GM21526 (cell line): ENCODE measurements around the gene FATE1.

ENCODE experiments used
- ATAC-seq: cut with Tn5 transposase; IDR thresholded peaks from one replicate; pipeline ENCODE4 v1.9.1; 2021; ENCODE audit warnings: moderate library complexity; ENCODE audit not compliant: unreplicated experiment, low FRiP score

FATE1 gene

DNA sequence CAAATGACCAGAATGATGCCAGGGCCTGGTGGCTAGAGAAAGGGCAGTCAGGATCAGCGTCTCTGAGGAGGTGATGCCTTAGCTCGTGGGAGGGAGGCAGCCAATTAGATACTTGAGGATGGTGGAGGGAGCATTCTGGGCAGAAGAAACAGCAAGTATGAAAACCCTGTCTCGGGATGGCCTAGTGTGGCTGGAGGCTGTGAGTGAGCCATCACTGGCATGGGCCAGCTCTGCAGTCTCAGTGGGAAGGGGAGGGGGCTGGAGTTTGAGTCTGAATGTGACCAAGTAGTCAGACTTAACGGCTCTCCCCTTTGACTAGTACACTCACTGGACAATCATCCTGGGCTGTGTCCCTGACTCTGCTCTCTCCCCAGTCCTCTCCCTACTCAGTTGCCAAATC lies 25.8 kb downstream of the FATE1 start:
- no peak for ATAC-seq

DNA sequence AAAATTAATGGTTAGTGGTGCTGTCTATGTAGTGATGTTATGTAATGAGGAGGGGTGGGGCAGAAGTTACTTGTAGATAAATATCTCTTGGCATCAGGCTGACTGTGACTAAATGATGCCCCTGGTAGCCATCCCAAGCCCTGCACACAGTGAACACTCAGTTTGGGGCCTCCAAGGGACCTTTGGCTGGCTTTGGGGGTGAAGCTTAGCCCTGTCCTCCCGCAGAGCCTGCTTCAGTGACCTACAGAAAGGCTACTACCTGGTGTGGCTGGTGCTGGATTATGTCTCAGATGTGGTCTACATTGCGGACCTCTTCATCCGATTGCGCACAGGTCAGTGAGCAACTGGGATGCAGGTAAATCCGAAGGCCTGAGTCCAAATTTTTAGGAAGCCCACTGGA lies 26.5 kb downstream of the FATE1 start:
- no peak for ATAC-seq

DNA sequence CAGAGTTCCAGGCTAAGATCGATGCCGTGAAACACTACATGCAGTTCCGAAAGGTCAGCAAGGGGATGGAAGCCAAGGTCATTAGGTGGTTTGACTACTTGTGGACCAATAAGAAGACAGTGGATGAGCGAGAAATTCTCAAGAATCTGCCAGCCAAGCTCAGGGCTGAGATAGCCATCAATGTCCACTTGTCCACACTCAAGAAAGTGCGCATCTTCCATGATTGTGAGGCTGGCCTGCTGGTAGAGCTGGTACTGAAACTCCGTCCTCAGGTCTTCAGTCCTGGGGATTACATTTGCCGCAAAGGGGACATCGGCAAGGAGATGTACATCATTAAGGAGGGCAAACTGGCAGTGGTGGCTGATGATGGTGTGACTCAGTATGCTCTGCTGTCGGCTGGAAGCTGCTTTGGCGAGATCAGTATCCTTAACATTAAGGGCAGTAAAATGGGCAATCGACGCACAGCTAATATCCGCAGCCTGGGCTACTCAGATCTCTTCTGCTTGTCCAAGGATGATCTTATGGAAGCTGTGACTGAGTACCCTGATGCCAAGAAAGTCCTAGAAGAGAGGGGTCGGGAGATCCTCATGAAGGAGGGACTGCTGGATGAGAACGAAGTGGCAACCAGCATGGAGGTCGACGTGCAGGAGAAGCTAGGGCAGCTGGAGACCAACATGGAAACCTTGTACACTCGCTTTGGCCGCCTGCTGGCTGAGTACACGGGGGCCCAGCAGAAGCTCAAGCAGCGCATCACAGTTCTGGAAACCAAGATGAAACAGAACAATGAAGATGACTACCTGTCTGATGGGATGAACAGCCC lies 28.0 kb downstream of the FATE1 start:
- no peak for ATAC-seq

DNA sequence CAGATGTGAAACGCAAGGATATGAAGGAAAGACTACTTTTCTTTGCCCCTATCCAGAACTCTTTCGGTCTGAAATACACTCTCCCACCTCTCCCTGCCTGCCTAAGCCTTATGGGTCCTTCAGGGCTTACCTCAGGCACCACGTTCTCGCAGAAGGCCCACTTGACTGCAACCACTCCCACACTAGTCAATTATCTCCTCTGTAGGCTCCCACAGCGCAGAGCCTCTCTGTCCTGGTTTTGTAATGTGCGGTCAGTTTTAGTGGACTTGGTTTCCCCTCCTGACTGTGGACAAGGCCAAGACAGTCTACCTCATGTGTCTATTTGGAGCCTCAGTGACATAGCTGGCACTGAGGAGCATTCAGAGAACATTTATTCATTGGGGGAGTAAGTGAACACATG lies 29.8 kb downstream of the FATE1 start:
- no peak for ATAC-seq

DNA sequence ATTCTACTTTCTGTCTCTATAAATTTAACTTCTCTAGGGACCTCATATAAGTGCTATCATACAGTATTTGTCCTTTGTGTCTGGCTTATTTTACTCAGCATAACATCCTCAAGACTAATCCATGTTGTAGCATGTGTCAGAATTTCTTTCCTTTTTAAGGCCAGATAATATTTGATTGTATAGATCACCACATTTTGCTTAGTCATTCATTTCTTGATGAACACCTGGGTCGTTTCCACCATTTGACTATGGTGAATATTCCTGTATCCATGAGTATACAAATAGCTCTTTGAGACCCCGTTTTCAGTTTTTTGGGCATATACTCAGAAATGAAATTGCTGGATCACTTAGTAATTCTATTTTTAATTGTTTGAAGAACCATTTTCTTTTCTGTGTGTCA lies 30.7 kb downstream of the FATE1 start:
- no peak for ATAC-seq

DNA sequence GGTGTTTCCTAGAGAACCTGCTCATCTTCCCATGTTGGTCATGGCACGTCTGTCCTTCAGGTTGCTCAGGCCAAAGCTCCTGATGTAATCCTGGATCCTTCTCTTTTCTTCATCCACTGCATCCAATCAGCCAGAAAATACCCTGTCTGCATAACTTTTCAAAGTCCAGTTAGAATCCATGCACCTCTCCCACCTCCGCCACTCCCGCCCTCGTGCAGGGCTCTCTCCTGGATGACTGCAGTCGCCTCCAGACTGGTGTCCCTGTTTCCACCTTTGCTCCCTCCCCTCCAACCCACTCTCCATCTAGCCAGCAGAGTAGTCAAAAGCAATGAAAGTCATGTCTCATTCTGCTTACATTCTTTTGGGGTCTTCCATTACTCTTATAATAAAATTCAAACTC lies 34.7 kb downstream of the FATE1 start:
- no peak for ATAC-seq

DNA sequence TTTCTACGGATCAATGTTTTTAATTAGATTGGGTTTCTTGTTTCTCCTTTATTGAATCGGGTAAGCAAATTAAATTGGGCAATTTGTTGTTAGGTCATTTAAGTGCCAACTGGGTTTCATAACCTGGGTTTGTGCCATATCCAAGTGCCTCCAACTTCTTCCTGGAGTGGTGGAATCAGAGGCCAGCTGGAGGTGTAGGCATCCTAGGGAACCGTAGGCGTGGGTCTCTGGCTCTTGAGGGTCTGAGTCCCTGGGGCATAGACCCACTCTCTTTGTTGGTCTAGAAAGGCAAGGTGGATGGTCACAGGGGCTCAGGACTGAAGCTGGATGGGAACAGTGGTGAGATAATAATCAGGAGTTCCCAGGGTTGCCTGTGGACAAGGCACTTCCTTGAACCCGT lies 37.0 kb downstream of the FATE1 start:
- ATAC-seq: no peak

DNA sequence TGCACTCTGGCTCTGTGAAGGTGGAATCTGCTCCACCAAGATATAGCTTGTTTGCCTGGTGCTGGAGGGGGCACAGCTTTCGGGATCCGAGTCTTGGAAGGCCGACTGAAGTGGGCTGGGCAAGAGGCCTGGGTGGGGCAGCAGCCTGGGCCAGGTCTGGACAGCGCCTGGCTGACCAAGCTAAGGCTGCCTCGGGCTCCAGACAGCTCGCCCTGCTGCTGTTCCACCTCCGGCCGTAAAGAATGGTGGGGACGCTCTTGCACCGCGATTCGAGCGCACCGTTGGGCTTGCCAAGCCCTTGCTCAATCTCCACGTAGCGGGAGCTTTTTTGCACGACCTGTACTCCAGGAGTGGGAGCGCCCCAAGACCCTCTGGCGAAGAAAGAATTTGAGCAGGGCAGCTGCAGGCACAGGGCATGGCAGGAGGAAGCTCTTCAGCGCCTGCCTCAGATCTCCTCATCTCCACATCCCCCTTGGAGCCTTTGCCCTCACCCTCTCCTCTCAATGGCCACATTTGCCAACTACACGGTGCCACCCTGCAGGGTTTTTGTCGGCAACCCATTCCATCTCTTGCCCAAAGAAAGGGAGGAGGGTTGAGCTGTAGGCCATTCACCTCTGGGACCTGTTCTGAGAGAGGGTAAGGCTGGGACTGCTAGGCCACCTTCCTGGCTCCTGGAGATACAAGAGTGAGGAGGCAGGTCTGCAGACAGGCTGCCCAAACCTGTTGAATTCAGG lies 37.6 kb downstream of the FATE1 start:
- no peak for ATAC-seq

DNA sequence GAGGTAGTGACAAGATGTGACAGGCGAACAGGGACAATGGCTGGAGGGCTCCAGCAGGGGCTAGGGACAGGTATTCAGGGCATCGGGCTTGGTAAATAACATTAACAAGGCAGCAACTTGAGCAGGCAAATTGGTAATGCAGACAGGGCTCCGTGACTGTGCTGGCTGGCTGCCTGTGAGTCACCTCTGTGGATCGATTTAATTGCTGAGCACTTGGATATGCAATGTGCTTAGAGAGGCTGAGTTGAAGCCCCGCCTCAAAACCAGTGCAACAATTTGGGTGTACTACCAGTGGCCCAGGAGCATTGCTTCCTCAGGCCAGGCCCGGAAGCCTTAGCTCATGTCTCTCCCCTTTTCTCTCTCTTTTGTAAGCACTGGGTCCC lies 38.2 kb downstream of the FATE1 start:
- no peak for ATAC-seq

DNA sequence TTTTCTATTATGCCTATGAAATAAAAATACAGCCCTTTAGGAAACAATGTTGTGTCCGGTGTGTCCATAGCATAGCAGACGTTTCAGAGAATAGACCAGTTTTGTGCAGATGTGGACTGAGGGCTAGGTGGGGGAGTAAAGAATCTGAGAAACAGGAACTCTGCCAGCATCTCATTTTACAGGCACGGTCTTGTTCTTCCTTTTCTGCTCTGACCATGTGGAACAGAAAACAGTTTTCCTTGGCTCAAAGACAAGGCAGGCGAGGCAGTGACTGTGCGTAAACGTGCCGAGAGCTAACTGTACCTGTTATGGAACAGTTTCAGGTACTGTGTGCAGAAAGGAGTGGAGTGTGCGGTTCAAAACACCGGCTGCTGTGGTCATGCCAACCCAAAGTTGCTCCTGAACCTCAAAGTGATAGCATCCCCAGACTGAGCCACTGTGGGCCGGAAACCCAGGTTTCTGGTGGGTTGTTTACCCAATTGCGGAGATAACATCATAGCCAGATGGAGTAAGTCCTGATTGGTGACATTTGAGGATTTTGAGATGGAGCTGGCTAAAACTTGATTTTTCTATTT lies 38.9 kb downstream of the FATE1 start:
- ATAC-seq: no peak

DNA sequence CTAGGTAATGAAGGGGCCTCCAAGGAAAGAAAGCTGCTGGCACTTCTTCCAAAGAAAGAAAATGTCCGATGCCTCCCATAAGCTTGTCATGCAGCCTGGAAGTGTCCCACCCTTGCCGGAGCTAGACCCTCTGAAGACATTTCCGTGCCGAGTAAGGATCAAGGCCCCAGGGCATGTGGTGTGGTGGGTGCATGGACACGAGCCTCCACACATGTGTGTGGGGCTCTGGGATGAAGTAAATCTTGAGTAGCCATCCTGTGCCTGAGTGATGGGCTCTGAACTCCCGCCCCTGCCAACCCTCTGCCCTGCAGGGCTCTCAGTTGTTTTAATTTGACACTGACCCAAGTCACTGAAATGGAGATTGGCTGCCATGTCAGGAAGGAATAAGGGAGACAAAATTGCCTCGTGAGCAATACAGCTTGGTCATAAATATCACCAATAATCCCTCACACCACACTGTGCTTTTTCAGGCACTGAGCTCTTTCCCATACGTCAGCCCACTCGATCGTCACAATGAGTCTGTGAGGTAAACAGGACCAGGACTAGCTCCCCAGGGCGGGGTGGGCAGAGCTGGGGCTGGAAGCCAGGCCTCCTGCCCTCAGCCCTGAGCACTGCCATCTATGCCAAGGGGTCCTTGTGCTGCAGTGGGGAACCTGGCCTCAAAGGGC lies 43.3 kb downstream of the FATE1 start:
- ATAC-seq: no peak

DNA sequence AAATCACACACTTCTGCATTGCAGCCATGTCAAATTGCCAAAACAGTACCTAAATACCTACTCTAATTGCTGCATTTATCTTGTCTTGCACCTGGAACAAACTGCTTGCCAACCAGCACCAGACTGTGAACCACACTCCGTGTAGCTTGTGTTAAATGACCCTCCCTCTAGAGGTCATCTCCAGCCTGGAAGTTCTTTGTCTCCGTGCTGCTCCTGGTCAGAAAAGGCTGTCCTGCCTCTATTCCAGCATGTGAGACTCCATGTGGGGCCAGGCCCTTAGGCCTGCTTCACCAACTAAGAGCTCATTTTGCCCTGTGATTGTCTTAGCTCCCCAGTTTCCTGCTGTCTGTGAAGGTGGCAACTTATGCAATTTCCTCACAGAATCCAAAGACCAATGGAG lies 47.0 kb downstream of the FATE1 start:
- no peak for ATAC-seq

DNA sequence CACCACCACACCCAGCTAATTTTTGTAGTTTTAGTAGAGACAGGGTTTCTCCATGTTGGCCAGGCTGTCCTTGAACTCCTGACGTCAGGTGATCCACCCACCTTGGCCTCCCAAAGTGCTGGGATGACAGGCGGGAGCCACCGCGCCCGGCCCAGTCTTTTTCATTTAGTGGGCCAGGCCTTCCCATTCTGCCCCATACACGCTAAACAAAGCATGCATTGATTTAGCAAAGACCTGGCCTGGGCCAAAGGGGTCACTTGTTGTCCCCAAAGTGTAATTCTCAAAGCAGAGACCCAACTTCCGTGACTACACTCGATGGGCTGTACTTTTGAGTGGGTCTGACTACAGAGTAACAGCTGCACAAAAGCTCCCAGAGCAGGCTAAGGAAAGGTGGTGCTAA lies 47.9 kb downstream of the FATE1 start:
- no peak for ATAC-seq

DNA sequence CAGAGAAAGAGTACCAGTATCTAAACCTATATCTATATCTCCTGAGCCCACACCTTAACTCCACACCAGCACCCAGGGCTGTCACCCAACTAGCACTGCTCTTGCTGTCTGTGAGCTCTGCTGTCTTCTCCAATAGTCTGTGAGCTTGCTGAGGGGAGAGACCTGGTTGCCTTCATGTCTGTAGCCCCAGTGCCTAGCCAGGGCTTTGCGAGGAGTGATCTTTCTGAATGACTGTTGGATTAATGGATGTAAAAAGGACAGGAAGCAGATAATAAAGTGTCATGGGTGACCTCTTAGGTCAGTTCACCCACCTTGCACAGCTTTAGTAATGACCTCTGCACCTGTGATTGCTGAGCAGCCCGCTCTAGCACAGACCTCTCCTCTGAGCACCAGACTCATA lies 49.2 kb downstream of the FATE1 start:
- ATAC-seq: no peak

DNA sequence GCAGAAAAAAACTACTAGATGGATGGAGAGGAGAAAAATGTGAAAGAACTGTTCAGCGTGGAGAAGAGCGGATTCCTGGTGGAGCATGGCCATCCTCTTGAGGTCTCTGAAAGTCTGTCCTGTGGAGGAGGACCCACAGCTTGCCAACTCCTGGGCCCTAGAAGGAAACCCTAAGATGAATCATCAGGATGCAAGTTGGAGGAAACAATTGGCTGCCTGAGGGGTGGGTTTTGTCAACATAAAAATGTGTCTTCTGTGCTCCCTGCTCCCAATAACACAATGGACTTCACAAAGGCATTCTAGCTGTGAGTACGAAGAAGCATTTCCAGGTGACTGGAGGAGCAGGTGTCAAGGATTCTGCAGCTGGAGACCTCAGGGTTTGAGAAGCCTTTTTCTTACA lies 55.9 kb downstream of the FATE1 start:
- ATAC-seq: no peak
